Body of pancreas (tissue), 4 donors: ENCODE measurements around the gene GAL.

ENCODE experiments used
- POLR2A ChIP-seq, 3 donors: fragments of 450-650 bp; IDR thresholded peaks; one replicate each; pipeline ENCODE4 v1.6.1; 2016; ENCODE audit warnings: antibody characterized with exemption in 3 of 3, mild to moderate bottlenecking in 2 of 3
- TF ChIP-seq, protein P1 (sequence below), 7 experiments: fragments of 450-650 bp in 4 of 7; fragments of 200-600 bp in 3 of 7; sonication (generic) in 3 of 7; IDR thresholded peaks; one replicate each; pipeline ENCODE4 v1.5.1; 2016 to 2019; ENCODE audit warnings: antibody characterized with exemption in 7 of 7

GRCh38 chr11:68709062-68709461 is 24.7 kb downstream of the GAL start:
- TF ChIP-seq, protein P1, sequence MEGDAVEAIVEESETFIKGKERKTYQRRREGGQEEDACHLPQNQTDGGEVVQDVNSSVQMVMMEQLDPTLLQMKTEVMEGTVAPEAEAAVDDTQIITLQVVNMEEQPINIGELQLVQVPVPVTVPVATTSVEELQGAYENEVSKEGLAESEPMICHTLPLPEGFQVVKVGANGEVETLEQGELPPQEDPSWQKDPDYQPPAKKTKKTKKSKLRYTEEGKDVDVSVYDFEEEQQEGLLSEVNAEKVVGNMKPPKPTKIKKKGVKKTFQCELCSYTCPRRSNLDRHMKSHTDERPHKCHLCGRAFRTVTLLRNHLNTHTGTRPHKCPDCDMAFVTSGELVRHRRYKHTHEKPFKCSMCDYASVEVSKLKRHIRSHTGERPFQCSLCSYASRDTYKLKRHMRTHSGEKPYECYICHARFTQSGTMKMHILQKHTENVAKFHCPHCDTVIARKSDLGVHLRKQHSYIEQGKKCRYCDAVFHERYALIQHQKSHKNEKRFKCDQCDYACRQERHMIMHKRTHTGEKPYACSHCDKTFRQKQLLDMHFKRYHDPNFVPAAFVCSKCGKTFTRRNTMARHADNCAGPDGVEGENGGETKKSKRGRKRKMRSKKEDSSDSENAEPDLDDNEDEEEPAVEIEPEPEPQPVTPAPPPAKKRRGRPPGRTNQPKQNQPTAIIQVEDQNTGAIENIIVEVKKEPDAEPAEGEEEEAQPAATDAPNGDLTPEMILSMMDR (IDR thresholded peaks at IDR 0.05), result no peak
- no peak for TF ChIP-seq POLR2A (IDR thresholded peaks at IDR 0.05)
